ENCODE data around the gene SLC37A1.

The SLC37A1 gene

DNA sequence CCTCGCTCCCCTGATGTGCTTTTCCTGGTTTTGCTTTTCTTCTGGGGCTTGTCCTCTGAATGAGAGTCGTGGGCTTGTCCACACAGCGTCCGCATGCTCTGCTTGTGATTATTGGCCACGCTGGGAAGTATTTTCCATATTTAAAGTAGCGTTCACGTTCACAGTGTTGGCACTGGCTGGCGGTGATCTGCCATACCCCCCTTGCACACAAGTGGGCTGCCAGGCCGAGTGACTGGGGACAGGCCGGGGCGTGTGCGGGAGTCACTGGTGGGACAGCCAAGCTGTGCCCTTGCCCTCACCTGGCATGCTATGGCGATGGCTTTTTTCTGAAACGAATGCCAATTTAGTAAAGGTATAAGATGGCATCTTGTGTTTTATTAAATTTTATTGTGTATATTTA lies 32.8 kb downstream of the SLC37A1 start:
- no peak for DNase-seq

DNA sequence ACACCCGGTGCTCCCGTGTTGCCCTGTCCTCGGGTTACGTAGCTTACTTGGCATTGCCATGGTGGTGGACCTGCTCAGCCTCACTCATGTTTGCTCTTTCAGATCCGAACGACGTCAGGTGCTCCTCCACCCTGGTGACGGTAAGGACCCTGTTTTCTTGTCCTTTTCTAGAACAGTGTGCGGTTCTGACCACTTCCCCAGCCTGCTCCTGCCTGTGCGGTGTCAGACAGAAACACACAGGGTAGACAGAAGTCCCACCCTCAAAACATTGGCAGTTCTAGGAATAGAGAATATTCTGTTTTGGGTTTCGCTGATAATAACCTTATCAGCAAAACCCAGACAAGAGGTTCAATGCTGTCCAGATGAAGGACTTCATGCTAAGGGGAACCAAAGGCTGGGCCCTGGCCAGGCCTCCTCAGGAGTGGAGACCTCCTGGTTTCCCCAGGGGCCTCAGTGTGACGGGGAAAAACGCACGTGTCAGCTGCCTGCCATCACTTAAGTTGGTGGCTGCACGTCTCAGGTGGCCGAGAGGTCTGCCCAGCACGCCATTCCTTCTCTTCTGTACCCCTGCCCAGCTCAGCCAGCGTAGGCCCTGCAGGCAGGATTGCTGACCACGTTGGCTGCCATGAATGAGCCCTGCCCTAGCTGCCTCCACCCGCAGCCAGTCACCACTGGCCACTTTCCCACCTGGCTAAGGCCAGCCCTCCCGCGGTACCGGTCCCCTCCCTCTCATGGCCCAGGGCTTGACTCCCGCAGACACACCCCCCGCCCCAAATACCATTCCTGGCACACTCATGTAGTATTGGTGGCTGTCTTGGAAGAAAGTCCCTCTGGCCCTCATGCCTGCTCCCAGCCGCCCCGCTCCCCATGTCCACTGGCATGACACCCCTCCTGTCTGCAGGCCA lies 33.6 kb downstream of the SLC37A1 start:
- no peak for DNase-seq

DNA sequence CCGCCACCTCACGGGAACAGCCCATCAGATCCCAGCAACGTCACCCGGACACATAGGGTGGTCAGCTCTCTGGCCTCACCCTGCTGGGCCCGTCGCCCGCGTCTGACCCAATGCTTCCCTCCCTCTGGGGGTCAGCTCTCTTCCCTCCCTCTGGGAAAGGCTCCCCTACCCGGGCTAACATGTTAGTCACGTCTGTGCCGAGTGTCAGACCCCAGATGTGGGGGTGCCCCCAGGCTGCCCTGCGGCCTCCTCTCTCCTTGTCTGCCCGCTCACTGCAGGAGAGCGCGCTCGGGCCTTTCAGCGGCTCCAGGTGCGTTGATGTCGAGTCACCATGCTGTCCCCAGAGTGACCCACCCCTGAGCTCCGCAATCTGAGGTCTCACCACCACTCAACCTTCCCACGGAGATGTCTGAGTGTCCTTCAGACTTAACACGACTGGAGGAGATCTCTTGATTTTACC lies 34.3 kb downstream of the SLC37A1 start:
- DNase-seq: no peak

DNA sequence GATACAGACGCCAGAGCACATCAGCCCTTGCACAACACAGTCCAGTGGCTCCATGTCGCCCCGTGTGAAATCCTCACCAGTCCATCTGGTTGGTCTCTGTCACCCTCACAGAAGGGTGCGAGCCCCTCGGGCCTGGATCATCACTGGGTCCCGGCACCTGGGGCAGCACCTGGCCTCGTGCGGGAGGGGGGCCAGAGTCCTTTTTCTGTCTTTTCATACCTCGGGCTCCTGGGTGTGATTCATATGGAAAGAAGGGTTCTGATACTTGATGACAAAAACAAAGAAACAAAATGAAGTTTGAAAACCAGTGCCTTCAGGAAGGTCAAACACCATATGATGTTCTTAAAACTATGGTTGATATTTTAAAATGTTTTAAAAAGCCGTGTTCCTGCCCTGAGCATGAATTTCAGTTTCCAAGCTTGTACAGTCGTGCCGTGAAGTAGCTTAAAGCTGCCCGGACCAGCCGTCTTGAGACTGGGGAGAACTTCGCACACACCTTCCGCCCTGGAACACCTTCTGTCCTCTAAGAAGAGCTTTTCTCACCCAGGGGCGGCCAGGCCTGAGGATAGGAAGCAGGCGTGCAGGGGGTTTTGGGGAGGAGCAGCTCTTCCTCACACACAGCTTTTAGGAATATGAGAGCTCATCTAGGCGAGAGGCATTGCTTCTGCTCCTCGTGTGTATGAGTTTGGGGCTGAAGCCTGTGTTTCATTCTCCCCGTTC lies 35.2 kb downstream of the SLC37A1 start:
- DNase-seq: peak; percentile 34

DNA sequence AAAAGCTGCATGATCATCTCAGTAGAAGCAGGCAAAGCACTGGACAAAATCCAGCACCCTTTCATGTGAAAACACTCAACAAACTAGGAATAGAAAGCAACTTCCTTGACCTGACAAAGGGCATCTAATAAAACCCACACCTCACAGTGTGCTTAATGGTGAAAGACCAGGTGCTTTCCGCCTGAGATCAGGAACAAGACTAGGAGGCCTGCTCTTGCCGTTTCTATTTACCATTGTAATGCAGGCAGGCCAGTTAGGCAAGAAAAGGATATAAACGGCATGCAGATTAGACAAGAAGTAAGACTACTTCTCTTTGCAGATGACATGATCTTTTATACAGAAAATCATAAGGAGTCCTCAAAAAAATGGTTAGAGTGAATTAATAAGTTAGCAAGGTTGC lies 37.2 kb downstream of the SLC37A1 start:
- no peak for DNase-seq

DNA sequence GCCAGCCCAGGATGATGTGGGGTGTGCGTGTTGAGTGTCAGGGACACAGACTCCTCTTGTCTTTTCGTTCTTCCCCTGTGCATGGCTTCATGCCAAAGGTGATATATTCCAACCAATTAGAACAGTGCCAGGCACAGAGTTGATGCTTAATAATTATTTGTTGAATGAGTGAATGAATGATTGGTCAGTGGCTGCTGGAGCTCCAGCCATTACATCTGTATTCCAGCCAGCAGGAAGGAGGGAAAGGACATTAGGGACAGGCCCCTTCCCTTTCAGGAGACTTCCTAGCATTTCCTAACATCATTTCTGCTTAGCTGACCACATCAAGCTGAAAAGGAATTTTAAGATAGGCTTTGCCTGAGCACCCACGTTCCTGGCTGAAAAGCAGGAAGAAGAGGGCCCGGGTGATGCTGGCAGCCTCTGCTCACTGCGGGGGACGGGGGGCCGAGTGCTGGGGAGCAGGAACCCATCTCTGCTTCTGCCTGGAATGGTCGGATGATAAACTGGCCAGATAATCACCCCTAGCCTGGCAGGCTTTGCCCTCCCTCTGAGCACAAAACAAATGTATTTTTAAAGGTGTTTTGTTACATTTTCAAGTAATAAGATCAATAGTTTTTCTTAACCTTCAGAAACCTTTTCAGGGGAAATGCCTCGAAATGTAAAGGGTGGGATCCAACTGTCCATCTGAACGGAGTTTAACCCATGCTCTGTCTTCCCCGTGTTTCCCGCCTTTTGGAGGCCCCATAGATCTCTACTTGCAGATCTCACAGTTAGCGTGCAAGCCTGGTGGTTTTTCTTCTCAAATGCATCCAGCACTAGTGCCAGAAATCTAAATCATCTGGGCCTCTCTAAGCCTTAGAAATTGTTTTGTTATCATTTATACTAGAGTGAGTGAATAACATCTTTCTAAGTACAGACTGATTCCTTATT lies 39.0 kb downstream of the SLC37A1 start:
- DNase-seq: no peak

DNA sequence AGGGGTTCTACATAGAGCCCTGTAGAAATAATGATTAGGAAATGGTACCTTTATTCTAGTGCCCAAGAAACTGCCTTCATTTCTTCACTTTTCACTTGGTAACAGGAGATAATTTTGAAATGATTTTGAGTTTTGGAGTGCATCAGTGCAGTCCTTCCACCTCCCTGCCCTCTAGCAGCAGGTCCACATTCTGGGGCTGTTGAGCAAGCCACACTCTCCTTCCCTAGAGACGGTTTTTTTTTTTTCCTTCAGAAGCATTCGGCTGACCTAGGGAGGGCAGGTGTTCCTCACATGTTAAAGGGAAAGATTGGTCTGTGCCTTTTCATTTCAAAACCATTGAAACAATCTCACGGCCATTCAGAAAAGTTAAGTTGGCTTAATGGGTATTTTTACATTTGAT lies 39.8 kb downstream of the SLC37A1 start:
- DNase-seq: no peak

DNA sequence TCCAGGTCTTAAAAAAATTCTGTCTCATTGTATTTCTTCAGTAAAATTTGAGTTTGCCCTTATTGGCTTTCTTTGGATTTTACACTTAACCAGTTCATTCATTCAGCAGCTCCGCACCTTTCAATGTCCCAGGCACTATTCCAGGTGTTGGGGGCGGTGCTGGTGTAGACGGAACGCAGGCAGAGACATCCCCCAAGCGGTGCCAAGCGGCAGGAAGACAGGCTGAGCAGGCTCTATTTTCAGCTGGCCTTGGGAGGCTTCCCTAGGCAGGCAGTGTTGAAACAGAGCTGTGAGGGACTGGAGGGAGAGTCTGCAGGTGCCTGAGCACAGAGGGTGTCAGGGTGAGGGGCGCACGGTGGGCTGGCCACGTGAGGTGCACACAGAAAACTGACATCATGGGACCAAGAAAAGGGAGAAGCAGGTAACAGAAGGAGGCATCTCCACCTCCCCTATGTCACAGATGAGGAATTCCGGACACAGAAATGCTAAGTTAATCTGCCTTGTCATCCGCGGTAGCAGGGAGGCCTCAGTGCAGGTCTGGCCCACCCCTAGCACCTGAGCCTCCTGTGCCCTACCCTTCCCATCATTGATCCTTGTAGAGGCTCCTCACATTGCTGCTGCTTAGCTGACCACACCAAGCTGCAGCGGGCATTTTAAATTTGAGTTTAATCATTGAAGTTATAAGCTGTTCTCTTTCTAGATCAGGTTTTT lies 40.8 kb downstream of the SLC37A1 start:
- no peak for DNase-seq

DNA sequence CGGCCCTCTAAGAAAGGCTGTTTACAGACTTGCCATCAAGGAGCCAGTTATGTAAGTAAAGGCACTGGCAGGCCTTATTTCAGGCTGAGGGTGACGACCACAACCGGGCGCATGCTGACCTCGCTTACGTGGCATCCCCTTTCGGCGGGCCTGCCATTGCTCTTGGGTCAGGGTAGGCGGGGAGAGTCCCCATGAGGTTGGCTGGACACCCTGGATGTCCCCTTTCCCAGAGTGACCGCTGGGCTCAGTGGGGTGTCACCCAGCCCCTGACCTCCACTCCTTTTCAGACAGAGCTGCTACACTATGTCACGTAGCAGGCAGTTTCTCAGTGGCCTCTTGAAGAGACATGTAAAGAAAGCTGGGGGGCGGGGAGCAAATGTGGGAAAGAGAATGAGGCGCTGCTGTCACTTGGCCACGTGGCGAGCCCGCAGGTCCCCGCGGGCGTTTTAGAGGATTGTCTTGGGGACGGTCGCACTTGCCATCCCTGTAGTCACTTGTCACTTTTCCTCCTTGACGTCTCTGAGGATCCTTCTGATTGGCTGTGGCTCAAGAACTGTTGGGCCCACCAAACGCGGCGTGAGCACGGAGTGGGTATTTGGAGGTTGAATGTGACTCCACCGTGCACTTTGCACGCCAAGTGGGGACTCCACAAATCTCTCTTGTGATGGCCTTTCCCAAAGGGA lies 42.2 kb downstream of the SLC37A1 start:
- no peak for DNase-seq

DNA sequence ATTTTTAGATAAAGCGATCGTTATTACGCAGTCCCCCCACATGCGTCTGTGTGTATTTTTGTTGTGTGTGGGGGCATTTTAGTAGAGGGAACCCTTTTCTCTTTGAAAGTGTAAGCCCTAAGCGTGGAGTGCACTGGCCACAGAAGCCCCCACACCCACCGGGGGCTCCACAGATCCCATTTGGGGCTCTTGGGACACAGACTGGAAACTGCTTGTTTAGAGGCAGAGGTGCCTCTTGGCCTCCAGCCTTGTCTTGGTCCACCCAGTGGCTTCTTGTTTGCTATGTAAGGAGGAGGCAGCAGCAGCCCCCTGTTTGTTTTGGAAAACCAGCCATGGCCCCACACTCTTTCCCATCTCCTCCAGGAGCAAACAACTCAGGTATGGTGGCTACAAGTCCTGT lies 42.8 kb downstream of the SLC37A1 start:
- DNase-seq: no peak

DNA sequence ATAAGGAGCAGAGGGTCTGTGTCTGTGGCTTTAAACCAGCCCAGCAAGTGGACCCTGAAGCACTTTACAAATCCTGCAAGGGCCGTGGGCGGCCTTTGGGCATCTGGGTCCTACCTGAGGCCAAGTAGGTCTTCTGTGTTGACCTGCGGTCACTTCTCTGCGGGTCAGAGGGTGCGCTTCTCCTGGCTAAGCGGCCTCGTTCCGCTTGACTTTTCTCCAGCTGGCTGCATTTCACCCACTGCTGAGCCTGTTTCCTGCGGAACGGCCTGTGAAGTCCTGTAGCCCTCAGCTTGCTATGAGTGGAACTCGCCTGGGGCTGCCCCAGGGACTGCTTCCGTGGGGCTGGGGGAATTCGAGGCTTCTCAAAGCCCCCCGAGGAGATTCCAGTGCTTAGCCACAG lies 43.3 kb downstream of the SLC37A1 start:
- no peak for DNase-seq

DNA sequence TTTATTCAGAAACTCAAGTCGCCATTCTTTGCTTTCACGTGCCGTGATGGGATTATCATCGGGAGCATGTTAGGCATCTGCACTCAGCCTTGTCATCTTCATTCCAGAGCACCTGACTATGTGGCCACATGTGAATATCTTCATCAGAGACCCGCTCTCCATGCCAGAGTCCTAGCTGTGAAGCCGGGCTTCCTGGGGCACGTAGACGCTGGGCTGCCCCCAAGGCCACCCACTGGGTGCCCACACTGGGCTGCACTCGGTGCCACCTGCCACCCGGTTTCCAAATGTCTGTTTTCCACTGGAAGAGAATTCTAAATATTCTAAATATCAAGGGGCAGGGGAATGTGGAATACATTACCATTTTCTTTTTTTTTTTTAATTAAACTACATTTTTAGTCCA lies 43.8 kb downstream of the SLC37A1 start:
- no peak for DNase-seq

DNA sequence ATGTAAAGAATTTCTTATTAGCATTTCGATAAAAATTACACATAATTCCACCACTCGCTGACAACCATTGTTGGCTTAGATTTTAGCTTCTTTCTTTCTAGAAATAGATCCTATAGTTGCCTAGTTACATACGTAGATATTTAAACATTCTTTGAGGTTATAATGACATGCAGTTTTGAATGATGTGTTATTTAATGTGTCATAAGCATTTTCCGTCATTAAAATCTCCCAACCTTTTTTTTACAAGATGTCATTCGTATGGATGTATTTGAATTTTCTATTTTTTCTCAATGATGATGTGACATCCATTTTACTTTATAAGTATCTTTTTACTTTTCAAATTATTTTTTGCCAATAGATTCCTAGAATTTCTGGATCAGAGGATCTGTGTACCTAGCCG lies 44.7 kb downstream of the SLC37A1 start:
- DNase-seq: no peak

DNA sequence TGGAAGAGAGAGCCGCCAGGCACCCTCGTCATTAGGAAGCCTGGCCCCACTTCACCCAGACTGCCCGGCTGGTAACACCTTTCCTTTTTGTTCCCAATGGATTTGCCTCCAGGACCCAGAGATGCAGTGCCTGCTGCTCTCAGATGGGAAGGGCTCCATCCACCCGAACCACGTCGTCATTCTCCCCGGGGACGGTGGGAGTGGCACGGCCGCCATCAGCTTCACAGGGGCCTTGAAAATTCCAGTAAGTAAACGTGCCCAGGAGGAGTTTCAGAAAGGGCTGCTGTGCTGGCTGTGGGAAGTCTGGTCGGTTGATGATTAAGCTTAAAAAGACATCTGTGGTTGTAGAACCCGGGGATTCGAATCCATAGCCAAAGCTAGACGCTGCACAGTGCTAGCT lies 45.2 kb downstream of the SLC37A1 start:
- no peak for DNase-seq

DNA sequence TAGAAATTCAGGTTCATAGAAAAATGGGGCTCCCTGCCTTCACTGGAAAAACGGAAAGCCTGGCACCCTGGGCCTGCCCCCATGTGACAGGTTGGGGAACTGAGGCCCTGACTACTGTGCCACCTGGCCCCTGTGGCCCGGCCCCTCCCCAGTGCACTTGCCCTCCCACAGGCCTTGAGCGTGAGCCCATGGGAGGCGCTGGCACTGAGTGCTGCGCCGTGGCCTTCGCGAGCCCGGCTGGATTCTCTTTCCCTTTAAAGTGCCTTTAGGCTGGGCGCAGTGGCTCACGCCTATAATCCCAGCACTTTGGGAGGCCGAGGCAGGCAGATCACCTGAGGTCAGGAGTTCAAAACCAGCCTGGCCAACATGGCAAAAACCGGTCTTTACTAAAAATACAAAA lies 45.7 kb downstream of the SLC37A1 start:
- no peak for DNase-seq

DNA sequence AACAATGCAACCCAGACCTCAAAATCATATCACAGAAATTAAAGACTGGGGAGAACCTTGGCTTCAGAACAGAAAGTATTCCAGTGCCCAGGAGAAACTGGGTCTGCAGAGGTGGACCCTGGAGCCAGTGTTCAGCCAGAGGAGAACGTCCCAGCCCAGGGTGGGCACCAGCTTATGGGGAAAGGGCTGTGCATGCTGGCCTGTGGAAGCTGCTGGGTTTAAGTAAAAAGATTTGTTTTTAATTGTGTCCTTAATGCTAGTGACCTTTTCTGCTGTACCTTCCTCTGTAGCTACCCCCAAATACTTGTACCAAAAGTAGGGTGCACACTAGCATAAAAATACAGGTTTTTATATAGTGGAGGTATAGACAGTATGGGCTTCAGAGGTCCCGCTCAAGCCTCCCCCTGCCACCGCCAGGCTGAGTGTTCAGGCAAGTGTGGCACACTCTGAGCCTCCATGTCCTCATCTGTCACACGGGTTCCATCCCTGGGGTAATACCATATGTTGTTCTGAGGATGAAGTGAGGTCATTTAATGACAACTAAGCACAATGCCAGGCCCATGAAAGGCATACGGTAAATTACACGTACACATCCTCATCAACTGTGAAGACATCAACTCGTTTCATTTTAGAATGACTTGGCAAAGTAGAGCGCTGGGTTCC lies 47.0 kb downstream of the SLC37A1 start:
- no peak for DNase-seq

DNA sequence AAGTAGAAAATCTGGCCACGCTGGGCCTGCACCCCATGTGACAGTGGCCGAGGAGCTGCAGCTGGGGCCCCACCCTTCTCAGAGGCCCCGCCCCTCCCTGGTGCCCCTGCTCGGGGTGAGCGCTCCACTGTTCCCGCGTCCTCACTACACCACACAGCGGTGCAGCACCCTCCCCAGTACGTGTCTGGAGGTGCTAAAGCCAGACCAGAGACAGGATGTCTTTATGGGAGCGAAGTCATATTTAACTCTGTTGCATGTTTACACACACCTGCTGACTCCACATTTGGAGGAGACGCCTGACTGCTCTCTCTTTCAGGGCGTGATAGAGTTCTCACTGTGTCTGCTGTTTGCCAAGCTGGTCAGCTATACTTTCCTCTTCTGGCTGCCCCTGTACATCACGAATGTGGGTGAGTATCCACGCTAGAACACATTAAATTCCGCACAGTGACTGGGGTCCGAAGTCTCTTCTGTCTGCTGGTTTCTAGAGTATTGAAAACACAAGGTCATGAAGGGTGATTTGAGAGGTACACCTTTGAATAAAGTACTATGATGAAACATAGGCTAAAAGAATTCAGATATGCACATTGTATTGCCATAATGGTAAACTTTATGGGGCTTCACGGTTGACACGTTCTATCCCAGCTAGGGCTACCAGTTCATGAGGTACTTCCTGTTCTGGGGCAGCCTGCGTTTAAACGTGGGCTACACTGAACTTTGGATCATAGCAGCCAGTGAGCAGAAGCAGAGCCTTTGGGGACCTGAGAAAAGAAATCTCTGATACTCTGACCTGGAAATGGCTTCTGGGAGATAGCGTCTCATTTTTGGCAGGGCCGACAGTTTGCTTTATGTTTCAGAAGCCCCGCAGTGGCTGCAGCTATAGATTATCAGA lies 48.4 kb downstream of the SLC37A1 start:
- DNase-seq: no peak

DNA sequence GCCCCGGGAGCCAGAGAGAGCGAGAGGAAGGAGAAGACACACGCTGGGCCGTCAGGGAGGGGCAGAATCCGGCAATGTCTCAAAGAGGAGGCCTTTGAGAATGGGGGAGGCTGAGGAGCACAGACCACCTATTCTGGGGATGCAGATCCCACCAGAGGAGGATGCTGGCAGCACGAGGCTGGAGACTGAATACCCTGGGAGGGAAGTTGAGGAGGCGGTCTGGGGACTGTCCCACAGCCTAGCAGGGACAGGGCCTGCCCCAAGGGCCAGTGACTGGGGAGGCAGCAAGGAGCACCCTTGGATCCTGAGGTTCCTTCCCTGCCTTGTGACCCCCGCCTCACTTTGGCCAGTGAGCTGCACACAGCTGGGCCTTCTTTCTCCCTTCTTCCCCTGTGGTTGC lies 49.2 kb downstream of the SLC37A1 start:
- DNase-seq: no peak

DNA sequence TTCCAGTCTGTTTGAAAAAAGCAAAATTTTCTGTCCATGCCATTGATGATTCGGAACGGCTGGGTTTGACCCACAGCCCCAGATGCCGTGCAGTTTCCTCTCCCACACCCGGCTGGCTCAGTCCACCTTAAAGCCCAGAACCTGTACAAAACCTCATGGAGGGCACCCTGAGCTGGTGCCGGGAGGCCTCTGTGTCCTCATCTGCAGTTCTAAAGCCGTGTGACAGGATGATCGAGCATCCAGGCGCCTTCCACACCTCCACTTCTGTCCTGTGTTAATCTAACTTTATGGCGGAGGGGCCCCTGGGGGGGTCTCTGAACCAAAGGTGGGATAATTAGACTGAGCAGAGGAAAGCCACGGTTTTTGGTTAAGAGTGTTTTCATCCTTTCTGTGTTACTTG lies 49.6 kb downstream of the SLC37A1 start:
- no peak for DNase-seq

DNA sequence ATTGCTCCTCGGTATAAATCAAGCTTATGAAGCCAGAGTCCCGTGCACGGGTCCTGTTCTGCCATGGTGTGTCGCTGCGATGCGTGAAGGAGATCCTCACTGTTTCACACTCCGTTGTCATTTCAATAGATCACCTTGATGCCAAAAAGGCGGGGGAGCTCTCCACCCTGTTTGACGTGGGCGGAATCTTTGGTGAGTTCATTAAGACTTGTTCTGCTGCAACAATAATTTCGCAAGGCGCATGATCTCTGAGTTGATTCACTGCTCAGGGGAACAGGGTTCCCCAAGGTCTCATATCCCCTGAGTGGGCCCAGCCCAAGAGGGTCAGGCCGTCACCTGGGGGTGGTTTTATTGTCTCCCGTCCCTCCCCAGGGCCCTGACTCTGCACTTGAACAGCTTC lies 50.0 kb downstream of the SLC37A1 start:
- no peak for DNase-seq

Data from activated CD4-positive, alpha-beta T cell treated with anti-CD3 and anti-CD28 coated beads, Interleukin-2, amount 50 U/mL, for 16 hours (primary cell).